HEK293 (cell line): ENCODE data around the gene UBR4.

Experiments used
- CTCF ChIA-PET: fragments of 350-600 bp; formaldehyde crosslinking; extraction: SDS; loops from one replicate; lab custom pipeline; 2021; ENCODE audit warnings: antibody characterized with exemption; lab: Yijun Ruan, JAX
- POLR2A ChIA-PET: fragments of 300-600 bp; formaldehyde crosslinking; extraction: SDS; loops from one replicate; lab custom pipeline; 2020; ENCODE audit warnings: antibody characterized with exemption, inconsistent platforms; lab: Yijun Ruan, JAX
- H3K27ac ChIP-seq: fragments of 200-500 bp; sonication (Bioruptor generic); 2 replicates; pipeline ENCODE4 v1.5.1; 2014; ENCODE audit warnings: low read depth, low read length, control low read depth, inconsistent platforms; ENCODE audit errors: extremely low read depth
- H3K36me3 ChIP-seq, 2 experiments: fragments of 200-500 bp in 1 of 2; sonication (Bioruptor generic) in 1 of 2; 1 replicate in 1 of 2; 2 replicates in 1 of 2; pipeline ENCODE4 v1.5.1; 2014 to 2017; ENCODE audit warnings: inconsistent platforms in 2 of 2, low read length in 2 of 2; ENCODE audit not compliant: control insufficient read depth in 2 of 2, insufficient read depth in 1 of 2
- H3K4me1 ChIP-seq: fragments of 200-500 bp; sonication (Bioruptor generic); 2 replicates; pipeline ENCODE4 v1.5.1; 2014; ENCODE audit warnings: mild to moderate bottlenecking, low read length, inconsistent platforms; ENCODE audit not compliant: control insufficient read depth, insufficient read depth
- H3K4me3 ChIP-seq: 2 replicates; pipeline ENCODE4 v1.5.1; 2011; ENCODE audit warnings: low read depth, mild to moderate bottlenecking, control low read depth, low read length, moderate library complexity
- H3K9me3 ChIP-seq: fragments of 200-500 bp; sonication (Bioruptor generic); 2 replicates; pipeline ENCODE4 v1.5.1; 2014; ENCODE audit warnings: low read depth, low read length, inconsistent platforms; ENCODE audit not compliant: control insufficient read depth, insufficient read depth
- GFI1B ChIP-seq: fragments of 450-650 bp; formaldehyde crosslinking; IDR thresholded peaks from 2 replicates; pipeline ENCODE4 v1.5.1; 2016; ENCODE audit warnings: missing biosample characterization, missing genetic modification characterization
- GLI2 ChIP-seq: fragments of 450-650 bp; formaldehyde crosslinking; IDR thresholded peaks from 2 replicates; pipeline ENCODE4; 2017; ENCODE audit warnings: missing biosample characterization, missing genetic modification characterization, low read depth, borderline replicate concordance
- KLF7 ChIP-seq: fragments of 450-650 bp; formaldehyde crosslinking; IDR thresholded peaks from 2 replicates; pipeline ENCODE4 v1.5.1; 2016; ENCODE audit warnings: missing biosample characterization, missing genetic modification characterization, borderline replicate concordance
- PRDM1 ChIP-seq: fragments of 450-650 bp; formaldehyde crosslinking; IDR thresholded peaks from 2 replicates; pipeline ENCODE4; 2016; ENCODE audit warnings: missing biosample characterization, missing genetic modification characterization
- SETDB1 ChIP-seq: IDR thresholded peaks from one replicate; pipeline ENCODE4 v1.6.1; 2017; ENCODE audit warnings: mild to moderate bottlenecking, low read length, moderate library complexity, mixed read lengths; ENCODE audit not compliant: insufficient read length
- ZFP37 ChIP-seq: fragments of 450-650 bp; formaldehyde crosslinking; IDR thresholded peaks from 2 replicates; pipeline ENCODE4 v1.5.1; 2016; ENCODE audit warnings: missing biosample characterization, missing genetic modification characterization
- ZNF302 ChIP-seq: fragments of 450-650 bp; formaldehyde crosslinking; IDR thresholded peaks from 2 replicates; pipeline ENCODE4 v1.5.1; 2016; ENCODE audit warnings: missing biosample characterization, missing genetic modification characterization, low read depth
- ZNF501 ChIP-seq: fragments of 450-650 bp; formaldehyde crosslinking; IDR thresholded peaks from 2 replicates; pipeline ENCODE4 v1.5.1; 2016; ENCODE audit warnings: missing biosample characterization, missing genetic modification characterization
- ZNF585B ChIP-seq: fragments of 450-650 bp; formaldehyde crosslinking; IDR thresholded peaks from 2 replicates; pipeline ENCODE4 v1.5.1; 2016; ENCODE audit warnings: missing biosample characterization, missing genetic modification characterization
- TF ChIP-seq, protein P1 (sequence below): fragments of 450-650 bp; formaldehyde crosslinking; IDR thresholded peaks from 2 replicates; pipeline ENCODE4 v1.5.1; 2017; ENCODE audit warnings: missing biosample characterization, missing genetic modification characterization

The UBR4 gene

DNA sequence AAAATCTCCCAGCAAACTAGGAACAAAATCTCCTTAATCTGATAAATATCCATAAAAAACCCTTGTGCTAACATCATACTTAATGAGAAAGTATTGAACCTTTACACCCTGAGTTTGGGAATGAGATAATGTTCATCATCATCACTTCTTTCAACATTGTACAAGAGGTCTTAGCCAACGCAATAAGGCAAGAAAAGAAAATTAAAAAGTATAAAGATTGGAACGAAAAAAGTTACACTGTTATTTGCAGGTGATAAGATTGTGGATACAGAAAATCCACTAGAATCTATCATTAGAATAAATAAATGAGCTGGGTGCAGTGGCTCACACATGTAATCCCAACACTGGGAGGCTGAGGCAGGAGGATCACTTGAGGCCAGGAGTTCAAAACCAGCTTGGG, 76.7 kb downstream of the UBR4 start:
- POLR2A ChIA-PET: no interaction called here
- Histone ChIP-seq H3K36me3 (peaks cover 74 to 96% of the 10 kb centered on the region in 2 experiments), H3K9me3 (no peaks in the 10 kb centered on the region), H3K4me3 (no peak overlapping the region), H3K4me1 (no peaks in the 10 kb centered on the region), H3K27ac (no peak overlapping the region)
- peak; percentile 89 for TF ChIP-seq SETDB1
- TF ChIP-seq ZNF585B (tag by site-specific recombination): no peak
- CTCF ChIA-PET: interaction anchor here (1.2 to 1.8 kb wide), 3 partner anchors 32 to 226 kb away, joined by 4 to 8 read pairs (median 6); no protein-coding TSS in a partner anchor

DNA sequence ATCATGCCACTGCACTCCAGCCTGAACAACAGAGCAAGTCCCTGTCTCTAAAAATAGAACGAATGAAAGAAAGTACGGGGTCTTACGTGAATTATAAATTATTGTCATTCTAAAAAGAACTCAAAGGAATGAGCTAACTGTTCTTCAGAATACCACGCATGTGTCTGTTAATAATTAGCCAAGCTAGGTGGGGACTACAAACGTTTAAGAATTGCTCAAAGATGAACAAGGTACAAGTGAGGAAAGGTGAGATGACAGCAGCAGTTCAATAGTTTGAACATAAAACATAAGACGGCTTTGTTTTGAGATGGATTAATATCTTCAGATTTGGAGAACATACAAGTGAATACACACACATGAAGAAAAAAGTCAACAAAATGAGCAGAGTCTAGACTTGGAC, 79.6 kb downstream of the UBR4 start:
- Histone ChIP-seq H3K9me3 (no peaks in the 10 kb centered on the region), H3K27ac (no peak overlapping the region), H3K4me3 (no peak overlapping the region), H3K36me3 (peaks cover 70 to 96% of the 10 kb centered on the region in 2 experiments), H3K4me1 (no peaks in the 10 kb centered on the region)
- TF ChIP-seq ZNF501 (tag by site-specific recombination) (no peak), ZNF302 (tag by site-specific recombination) (no peak)
- ChIA-PET CTCF (interaction anchor here (0.7 to 1.7 kb wide), 2 partner anchors 203 to 217 kb away, joined by 4 to 5 read pairs; no protein-coding TSS in a partner anchor), POLR2A (interaction anchor here (0.6 kb wide), 1 partner anchor 106 kb away, joined by 3 read pairs; no protein-coding TSS in a partner anchor)

DNA sequence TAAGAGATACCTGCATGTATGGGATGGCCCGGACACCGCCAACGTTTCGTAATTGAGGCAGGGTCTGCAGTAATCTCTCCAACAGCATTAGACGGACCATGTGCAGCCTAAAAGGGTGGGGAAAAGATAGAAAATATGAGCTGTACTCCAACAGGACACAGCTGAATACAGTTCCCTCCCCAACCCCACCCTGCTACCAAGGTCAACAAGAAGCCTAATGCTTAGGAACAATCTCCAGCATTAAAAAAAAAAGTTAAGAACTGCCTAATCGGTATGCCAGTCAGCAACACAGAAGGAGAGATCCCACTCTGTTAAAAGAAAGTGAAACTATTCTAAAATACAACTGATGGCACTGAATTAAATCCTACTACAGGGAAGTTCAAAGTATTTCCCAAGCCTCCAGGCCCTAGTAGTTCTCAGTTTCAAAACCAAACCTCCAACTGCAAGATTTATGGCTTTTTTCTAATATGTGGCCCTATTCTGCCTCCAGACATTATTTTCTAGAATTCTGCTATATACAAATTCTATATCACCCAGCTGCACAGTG, 81.0 kb downstream of the UBR4 start:
- H3K4me1 ChIP-seq: no peaks in the 10 kb centered on the region
- TF ChIP-seq KLF7: no peak
- TF ChIP-seq, protein P1, sequence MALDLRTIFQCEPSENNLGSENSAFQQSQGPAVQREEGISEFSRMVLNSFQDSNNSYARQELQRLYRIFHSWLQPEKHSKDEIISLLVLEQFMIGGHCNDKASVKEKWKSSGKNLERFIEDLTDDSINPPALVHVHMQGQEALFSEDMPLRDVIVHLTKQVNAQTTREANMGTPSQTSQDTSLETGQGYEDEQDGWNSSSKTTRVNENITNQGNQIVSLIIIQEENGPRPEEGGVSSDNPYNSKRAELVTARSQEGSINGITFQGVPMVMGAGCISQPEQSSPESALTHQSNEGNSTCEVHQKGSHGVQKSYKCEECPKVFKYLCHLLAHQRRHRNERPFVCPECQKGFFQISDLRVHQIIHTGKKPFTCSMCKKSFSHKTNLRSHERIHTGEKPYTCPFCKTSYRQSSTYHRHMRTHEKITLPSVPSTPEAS (tag by site-specific recombination): no peak
- CTCF ChIA-PET: interaction anchor here (1.3 to 1.9 kb wide), 4 partner anchors 15 to 222 kb away, joined by 3 to 6 read pairs (median 4); no protein-coding TSS in a partner anchor
- no peaks in the 10 kb centered on the region for H3K9me3 ChIP-seq
- no peak overlapping the region for H3K27ac ChIP-seq
- POLR2A ChIA-PET: no interaction called here
- no peak overlapping the region for H3K4me3 ChIP-seq
- H3K36me3 ChIP-seq: peaks cover 61 to 96% of the 10 kb centered on the region in 2 experiments

DNA sequence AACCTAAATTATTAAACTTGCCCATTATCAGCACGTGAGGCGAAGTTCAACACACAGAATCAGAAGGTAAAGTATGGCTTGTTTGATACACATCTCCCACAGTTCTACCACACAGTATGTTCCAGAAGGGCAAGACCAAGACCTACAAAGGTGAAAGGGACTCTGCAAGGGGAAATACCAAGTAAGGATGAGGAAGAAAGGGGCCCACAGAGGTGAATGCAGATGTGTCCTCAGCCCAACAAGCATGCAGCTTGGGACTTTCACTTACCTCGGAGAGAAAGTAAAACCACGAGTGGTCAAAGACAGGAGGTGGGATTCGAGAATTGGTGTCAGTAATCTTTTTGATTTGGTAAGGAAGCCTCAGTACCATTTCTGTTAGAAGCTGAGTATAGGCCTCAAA, 85.8 kb downstream of the UBR4 start:
- peaks cover 49 to 100% of the 10 kb centered on the region in 2 experiments for H3K36me3 ChIP-seq
- no peaks in the 10 kb centered on the region for H3K4me1 ChIP-seq
- no peak overlapping the region for H3K4me3 ChIP-seq
- TF ChIP-seq KLF7: no peak
- TF ChIP-seq PRDM1 (tag by site-specific recombination): peak; percentile 79
- ChIA-PET CTCF (interaction anchor here (0.6 to 1.1 kb wide), 2 partner anchors 11 to 197 kb away, joined by 3 to 4 read pairs; no protein-coding TSS in a partner anchor), POLR2A (no interaction called here)
- no peak overlapping the region for H3K27ac ChIP-seq
- H3K9me3 ChIP-seq: no peaks in the 10 kb centered on the region

DNA sequence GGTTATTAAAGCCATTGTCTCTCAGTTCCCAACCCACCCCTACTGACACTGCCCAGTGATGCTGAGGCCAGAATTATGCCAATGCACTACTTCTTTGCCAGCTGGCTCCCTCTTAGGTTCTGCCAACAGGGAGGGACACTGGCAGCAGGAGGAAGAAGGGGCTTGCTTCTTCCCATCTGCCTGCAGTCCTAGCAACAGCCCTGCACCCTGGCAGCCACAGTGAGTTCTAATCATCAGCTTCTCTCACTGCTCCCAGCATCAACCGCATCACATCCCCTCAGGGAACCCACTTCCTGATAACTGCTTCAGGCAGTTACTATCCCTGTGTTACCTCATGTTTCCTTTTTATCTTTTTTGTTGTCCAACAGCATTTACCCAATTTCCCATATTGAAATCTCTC, 86.2 kb downstream of the UBR4 start:
- ChIA-PET CTCF (interaction anchor here (1.1 kb wide), 1 partner anchor 10 kb away, joined by 4 read pairs; no protein-coding TSS in a partner anchor), POLR2A (no interaction called here)
- Histone ChIP-seq H3K9me3 (no peaks in the 10 kb centered on the region), H3K27ac (no peak overlapping the region), H3K4me1 (no peaks in the 10 kb centered on the region), H3K36me3 (peaks cover 47 to 100% of the 10 kb centered on the region in 2 experiments), H3K4me3 (no peak overlapping the region)
- TF ChIP-seq GLI2 (tag by site-specific recombination) (no peak), ZFP37 (no peak), GFI1B (tag by site-specific recombination) (no peak)
